Mononuclear cell (primary cell): Measurements from ENCODE around the gene KCNAB1. TPM values are rescaled to one million over a fixed set of nuclear protein-coding genes. Genes with fewer than 3 reads are reported as not detected.

Experiments
- H3K27me3 ChIP-seq: 2 replicates; pipeline ENCODE4 v1.6.0; 2011; ENCODE audit warnings: low read length, control low read depth; ENCODE audit not compliant: insufficient read depth
- H3K4me1 ChIP-seq: 2 replicates; pipeline ENCODE4 v1.5.1; 2011; ENCODE audit warnings: mild to moderate bottlenecking, low read length, control low read depth; ENCODE audit not compliant: insufficient read depth
- H3K4me3 ChIP-seq: 2 replicates; pipeline ENCODE4 v1.5.1; 2011; ENCODE audit warnings: mild to moderate bottlenecking, low read length, moderate library complexity
- H3K9me3 ChIP-seq: 2 replicates; pipeline ENCODE4 v1.5.1; 2011; ENCODE audit warnings: low read depth, mild to moderate bottlenecking, control low read depth, low read length
- total RNA-seq: library from RNA; depleted of rRNA; stranded (reverse); fragments of >200 nt; gene quantifications from one replicate; pipeline ENCODE4 v1.2.3, GENCODE V29; 2012

Gene KCNAB1
- total RNA-seq, 1 donor = not detected

- Histone ChIP-seq H3K9me3 (no peaks in the 10 kb centered on the region), H3K4me1 (no peaks in the 10 kb centered on the region), H3K4me3 (no peak overlapping the region), H3K27me3 (no peaks in the 10 kb centered on the region)
Observed at GRCh38 chr3:156246961-156247725, 126.8 kb downstream of the KCNAB1 start.

- Histone ChIP-seq H3K4me1 (no peaks in the 10 kb centered on the region), H3K4me3 (no peak overlapping the region), H3K9me3 (no peaks in the 10 kb centered on the region), H3K27me3 (no peaks in the 10 kb centered on the region)
Observed at GRCh38 chr3:156250550-156250949, 130.2 kb downstream of the KCNAB1 start.

GRCh38 chr3:156251424-156251823 lies 131.0 kb downstream of the KCNAB1 start:
- Histone ChIP-seq H3K9me3 (no peaks in the 10 kb centered on the region), H3K4me1 (no peaks in the 10 kb centered on the region), H3K4me3 (no peak overlapping the region), H3K27me3 (no peaks in the 10 kb centered on the region)

GRCh38 chr3:156252656-156253055 lies 132.3 kb downstream of the KCNAB1 start:
- Histone ChIP-seq H3K4me1 (no peaks in the 10 kb centered on the region), H3K4me3 (no peak overlapping the region), H3K9me3 (no peaks in the 10 kb centered on the region)

GRCh38 chr3:156253150-156253549 lies 132.8 kb downstream of the KCNAB1 start:
- Histone ChIP-seq H3K9me3 (no peaks in the 10 kb centered on the region), H3K27me3 (no peaks in the 10 kb centered on the region), H3K4me3 (no peak overlapping the region), H3K4me1 (no peaks in the 10 kb centered on the region)

More at GRCh38 chr3:156252656-156253055, 132.3 kb downstream of the KCNAB1 start:
- no peaks in the 10 kb centered on the region for H3K27me3 ChIP-seq

- no peaks in the 10 kb centered on the region for H3K27me3 ChIP-seq
- H3K4me1 ChIP-seq = no peaks in the 10 kb centered on the region
- H3K4me3 ChIP-seq = no peak overlapping the region
- H3K9me3 ChIP-seq = no peaks in the 10 kb centered on the region
Observed at GRCh38 chr3:156256256-156256655, 135.9 kb downstream of the KCNAB1 start.

GRCh38 chr3:156256945-156257344 lies 136.6 kb downstream of the KCNAB1 start:
- H3K4me1 ChIP-seq = no peaks in the 10 kb centered on the region
- no peaks in the 10 kb centered on the region for H3K9me3 ChIP-seq

GRCh38 chr3:156258301-156258700 lies 137.9 kb downstream of the KCNAB1 start:
- Histone ChIP-seq H3K27me3 (no peaks in the 10 kb centered on the region), H3K4me3 (no peak overlapping the region), H3K9me3 (no peaks in the 10 kb centered on the region), H3K4me1 (no peaks in the 10 kb centered on the region)

More at GRCh38 chr3:156256945-156257344, 136.6 kb downstream of the KCNAB1 start:
- H3K4me3 ChIP-seq = no peak overlapping the region
- no peaks in the 10 kb centered on the region for H3K27me3 ChIP-seq

GRCh38 chr3:156259896-156260295 lies 139.5 kb downstream of the KCNAB1 start:
- Histone ChIP-seq H3K4me3 (no peak overlapping the region), H3K9me3 (no peaks in the 10 kb centered on the region), H3K27me3 (peaks cover 3% of the 10 kb centered on the region), H3K4me1 (no peaks in the 10 kb centered on the region)

- Histone ChIP-seq H3K27me3 (peaks cover 3% of the 10 kb centered on the region), H3K9me3 (no peaks in the 10 kb centered on the region), H3K4me3 (no peak overlapping the region), H3K4me1 (no peaks in the 10 kb centered on the region)
Observed at GRCh38 chr3:156260331-156260730, 140.0 kb downstream of the KCNAB1 start.

- no peak overlapping the region for H3K4me3 ChIP-seq
- no peaks in the 10 kb centered on the region for H3K9me3 ChIP-seq
- H3K27me3 ChIP-seq = peaks cover 3% of the 10 kb centered on the region
- no peaks in the 10 kb centered on the region for H3K4me1 ChIP-seq
Observed at GRCh38 chr3:156264771-156265170, 144.4 kb downstream of the KCNAB1 start.

GRCh38 chr3:156271508-156271907 lies 151.1 kb downstream of the KCNAB1 start:
- H3K27me3 ChIP-seq = no peaks in the 10 kb centered on the region
- peaks cover 5% of the 10 kb centered on the region for H3K9me3 ChIP-seq
- no peak overlapping the region for H3K4me3 ChIP-seq
- H3K4me1 ChIP-seq = no peaks in the 10 kb centered on the region

GRCh38 chr3:156271995-156272719 lies 151.8 kb downstream of the KCNAB1 start:
- no peaks in the 10 kb centered on the region for H3K27me3 ChIP-seq
- peaks cover 5% of the 10 kb centered on the region for H3K9me3 ChIP-seq
- no peak overlapping the region for H3K4me3 ChIP-seq
- H3K4me1 ChIP-seq = no peaks in the 10 kb centered on the region

GRCh38 chr3:156273111-156273694 lies 152.8 kb downstream of the KCNAB1 start:
- H3K27me3 ChIP-seq = no peaks in the 10 kb centered on the region
- H3K4me3 ChIP-seq = no peak overlapping the region
- peaks cover 5% of the 10 kb centered on the region for H3K9me3 ChIP-seq
- no peaks in the 10 kb centered on the region for H3K4me1 ChIP-seq

GRCh38 chr3:156274791-156275190 lies 154.4 kb downstream of the KCNAB1 start:
- peaks cover 5% of the 10 kb centered on the region for H3K9me3 ChIP-seq
- no peaks in the 10 kb centered on the region for H3K4me1 ChIP-seq
- no peak overlapping the region for H3K4me3 ChIP-seq
- H3K27me3 ChIP-seq = no peaks in the 10 kb centered on the region
